ENCODE results near the gene METTL21A.

The METTL21A gene

DNA sequence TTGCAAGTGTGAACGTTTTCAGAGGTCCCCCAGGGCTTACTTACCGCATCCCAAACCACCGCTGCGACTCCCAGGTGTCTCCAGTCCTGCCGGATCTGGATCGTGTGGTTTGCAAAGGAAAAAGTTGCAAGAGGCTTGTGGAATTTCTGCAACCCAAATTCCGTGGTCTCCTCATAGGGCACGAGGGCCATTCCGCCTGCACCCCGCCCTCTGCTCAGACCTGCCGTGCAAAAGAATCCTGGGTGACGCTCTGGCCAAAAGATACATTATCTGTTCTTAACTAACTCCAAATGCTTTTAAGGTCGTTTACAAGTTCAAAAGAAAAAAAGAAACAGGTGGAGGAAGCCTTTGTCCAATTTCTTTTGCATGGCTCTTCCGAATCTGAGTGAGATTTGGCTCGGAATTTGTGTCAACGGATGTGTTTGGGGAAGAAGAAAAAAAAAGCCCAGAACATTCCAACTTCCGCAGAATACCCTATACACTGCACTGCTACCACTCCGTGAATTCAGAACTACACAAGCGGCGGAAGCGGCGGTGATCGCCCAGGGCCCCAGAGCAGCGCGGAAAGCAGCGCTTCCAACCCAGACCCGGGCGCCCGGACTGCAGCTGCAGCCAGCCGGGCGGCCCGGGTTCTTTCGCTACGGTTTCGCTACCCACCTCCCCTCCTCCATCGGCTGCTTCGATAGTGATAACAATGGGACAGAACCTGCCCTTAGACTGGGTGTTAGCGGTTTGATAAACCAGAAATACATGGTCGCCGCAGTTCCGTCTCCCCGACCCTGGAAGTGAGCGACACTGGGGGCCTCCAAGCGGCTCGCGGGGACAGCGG is 795 bp downstream of the METTL21A start:
- peak; percentile 27 to 30 for DNase-seq (ENCODE audit: low read depth in 2 of 2)

DNA sequence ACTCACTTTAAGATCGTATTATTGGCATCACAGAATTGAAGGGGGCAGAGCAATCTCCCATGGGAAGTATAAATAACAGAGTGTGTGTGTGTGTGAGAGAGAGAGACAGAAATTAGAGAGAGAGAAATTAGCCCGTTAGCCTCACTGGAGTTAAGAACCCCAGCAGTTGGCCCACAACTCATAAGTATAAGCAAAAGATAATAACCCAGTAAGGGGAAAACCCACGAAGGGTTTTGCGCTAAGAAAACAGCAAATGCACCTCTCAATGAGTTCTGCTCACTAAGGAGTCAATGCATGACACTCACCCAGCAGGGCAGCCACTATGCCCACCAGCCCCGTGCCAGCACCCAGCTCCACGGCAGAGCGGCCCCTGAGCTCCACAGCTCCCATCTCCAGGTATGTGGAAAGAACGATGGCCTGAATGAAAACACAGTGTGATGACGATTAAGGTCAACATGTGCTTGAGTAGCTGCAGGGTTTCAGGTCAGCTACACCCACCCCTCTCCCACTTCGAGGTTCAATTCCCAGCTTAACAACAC is 3.6 kb downstream of the METTL21A start:
- no peak for DNase-seq (ENCODE audit: low read depth in 2 of 2)

DNA sequence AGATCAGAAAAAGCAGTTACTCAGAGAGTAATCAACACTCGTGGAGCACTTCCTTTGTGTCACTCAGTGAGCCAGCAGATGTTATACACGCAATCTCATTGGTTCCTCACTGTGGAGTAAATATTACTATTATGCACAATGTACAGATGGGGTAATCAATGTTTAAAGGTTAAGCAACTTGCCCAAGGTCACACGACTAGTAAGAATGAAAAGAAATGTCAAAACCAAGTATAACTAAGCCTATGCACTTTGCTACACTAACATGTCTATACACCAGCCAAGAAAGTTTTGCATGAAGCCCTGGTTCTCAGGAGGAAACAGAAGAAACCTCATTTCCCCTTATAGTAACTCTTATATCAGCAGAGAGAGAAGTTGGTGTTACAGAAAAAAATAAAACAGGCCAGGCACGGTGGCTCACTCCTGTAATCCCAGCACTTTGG is 5.4 kb downstream of the METTL21A start:
- DNase-seq (ENCODE audit: low read depth in 2 of 2), result no peak

- no peak for DNase-seq (ENCODE audit: low read depth in 2 of 2)
Measured at GRCh38 chr2:207617011-207617671, 8.1 kb downstream of the METTL21A start.

DNA sequence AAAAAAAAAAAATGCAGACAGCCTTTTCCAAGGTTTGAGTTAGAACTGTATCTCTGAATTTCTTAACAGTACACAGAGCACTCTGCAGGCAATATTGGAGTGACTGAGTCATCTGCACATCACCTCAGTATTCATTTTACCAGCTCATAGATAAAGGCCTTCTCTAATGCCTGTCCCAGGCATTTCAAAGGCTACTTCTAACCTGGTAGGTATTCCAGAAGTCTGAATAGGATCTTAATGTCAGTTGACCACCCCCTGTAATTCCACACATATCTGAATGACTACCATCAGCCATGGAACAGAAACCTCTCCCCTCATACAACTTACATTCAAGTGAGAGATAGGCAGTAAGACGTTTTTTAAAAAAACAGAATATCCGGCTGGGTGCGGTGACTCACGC is 9.0 kb downstream of the METTL21A start:
- no peak for DNase-seq (ENCODE audit: low read depth in 2 of 2)

GRCh38 chr2:207614824-207615223 is 10.4 kb downstream of the METTL21A start:
- no peak for DNase-seq (ENCODE audit: low read depth in 2 of 2)

DNA sequence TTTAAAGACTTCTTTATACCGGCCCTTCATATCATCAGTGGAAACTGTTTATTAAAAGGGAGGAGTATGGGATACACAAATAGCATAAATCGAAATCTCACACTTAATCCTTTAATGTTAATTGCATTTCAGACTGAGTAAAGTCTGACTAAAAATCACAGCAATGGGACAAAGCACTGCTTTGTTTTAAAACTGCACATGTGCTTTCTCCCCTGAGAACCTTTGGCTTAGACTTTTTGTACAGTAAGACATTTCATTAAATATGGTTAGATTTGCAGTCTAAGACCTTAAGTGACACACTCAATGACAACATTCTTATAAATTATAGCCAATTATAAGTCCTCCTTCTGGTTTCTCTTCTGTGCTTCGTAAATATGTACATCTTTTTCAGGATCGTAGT is 12.5 kb downstream of the METTL21A start:
- no peak for DNase-seq (ENCODE audit: low read depth in 2 of 2)

- no peak for DNase-seq (ENCODE audit: low read depth in 2 of 2)
Measured at GRCh38 chr2:207606829-207607228, 18.4 kb downstream of the METTL21A start.

GRCh38 chr2:207606399-207606798 is 18.8 kb downstream of the METTL21A start:
- no peak for DNase-seq (ENCODE audit: low read depth in 2 of 2)

DNA sequence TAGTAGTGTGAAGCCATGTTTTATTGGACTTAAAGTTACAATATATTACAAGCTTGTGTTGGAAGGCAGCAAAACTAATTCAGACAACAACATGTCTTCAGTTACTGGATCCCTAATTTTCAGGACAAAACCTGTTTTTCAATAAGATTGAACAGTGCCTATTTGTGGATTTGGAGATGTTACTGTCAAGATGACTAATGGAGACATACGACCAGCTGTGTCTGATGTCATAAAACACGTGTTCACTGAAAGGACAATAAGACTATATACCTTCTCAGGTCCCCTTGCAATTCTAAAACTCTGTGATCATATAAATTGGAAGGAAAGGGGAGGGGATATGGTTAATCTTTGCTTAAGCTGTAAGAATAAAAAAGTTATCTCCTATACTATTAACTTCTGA is 21.7 kb downstream of the METTL21A start:
- DNase-seq (ENCODE audit: low read depth in 2 of 2), result no peak

DNA sequence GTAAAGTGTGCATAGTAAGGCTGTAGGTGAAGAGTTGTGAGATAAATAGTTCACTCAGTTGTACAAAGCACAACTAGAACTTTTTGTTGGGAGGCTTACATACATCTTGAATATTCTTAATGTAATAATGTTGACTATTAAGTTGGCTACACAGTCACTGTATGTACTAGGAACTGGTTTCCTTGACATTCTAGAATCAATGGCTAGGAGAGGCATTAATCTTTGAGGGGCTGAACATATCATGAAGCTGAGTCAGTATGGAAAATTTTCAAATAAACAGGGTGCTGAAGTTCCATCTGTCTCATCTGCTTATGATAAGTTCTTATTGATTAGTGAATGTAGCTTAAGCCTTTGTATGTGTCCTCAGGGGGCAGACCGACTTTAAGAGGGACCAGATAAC is 23.4 kb downstream of the METTL21A start:
- no peak for DNase-seq (ENCODE audit: low read depth in 2 of 2)

DNA sequence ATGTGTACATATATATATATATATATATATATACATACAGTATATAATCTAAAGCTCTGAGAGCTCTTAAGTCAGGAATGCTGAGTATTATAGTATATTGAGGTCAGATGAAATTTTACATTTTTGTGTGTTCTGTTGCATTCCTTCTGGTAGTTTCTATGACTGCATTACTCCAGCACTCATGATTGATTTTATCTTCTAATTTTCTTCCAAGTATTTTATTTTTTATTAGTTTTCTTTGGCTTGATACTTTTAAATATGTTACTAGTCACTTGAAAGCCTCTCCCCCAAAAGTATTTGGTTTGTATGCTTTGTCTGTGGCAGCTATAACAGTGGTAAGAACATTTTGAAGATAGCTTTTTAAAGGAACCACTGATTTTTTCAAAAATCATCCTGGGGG is 25.0 kb downstream of the METTL21A start:
- DNase-seq (ENCODE audit: low read depth in 2 of 2), result no peak

- no peak for DNase-seq (ENCODE audit: low read depth in 2 of 2)
Measured at GRCh38 chr2:207599636-207600035, 25.6 kb downstream of the METTL21A start.

- no peak for DNase-seq (ENCODE audit: low read depth in 2 of 2)
Measured at GRCh38 chr2:207594731-207595130, 30.5 kb downstream of the METTL21A start.

DNA sequence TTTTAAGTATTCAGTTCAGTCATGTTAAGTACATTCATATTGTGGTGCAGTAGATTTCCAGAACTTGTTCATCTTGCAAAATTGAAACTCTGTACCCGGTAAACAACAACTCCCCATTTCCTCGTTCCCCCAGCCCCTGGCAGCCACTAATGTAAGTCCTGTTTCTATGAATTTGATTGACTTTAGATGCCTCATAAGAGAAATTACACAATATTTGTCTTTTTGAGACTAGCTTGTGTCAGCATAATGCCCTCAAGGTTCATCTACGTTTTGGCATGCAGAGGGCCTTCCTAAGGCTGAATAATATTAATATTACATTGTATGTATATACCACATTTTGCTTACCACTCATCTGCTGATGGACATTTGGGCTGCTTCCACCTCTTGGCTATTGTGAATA is 30.9 kb downstream of the METTL21A start:
- DNase-seq (ENCODE audit: low read depth in 2 of 2), result no peak

DNA sequence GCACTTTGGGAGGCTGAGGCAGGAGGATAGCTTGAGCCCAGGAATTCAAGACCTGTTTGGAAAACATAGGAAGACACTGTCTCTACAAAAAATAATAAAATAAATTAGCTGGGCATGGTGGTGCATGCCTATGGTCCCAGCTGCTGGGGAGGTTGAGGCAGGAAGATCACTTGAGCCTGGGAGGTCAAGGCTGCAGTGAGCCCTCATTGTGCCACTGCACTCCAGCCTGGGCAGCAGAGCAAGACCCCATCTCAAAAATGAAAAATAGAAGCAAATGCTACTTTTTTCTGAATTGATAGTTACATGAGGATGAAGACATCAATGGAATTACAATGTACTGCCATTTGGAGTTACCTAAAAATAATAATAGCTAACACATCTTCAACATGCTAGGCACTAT is 31.9 kb downstream of the METTL21A start:
- DNase-seq (ENCODE audit: low read depth in 2 of 2), result no peak

- DNase-seq (ENCODE audit: low read depth in 2 of 2), result no peak
Measured at GRCh38 chr2:207589143-207589542, 36.1 kb downstream of the METTL21A start.

- no peak for DNase-seq (ENCODE audit: low read depth in 2 of 2)
Measured at GRCh38 chr2:207587305-207587704, 37.9 kb downstream of the METTL21A start.

DNA sequence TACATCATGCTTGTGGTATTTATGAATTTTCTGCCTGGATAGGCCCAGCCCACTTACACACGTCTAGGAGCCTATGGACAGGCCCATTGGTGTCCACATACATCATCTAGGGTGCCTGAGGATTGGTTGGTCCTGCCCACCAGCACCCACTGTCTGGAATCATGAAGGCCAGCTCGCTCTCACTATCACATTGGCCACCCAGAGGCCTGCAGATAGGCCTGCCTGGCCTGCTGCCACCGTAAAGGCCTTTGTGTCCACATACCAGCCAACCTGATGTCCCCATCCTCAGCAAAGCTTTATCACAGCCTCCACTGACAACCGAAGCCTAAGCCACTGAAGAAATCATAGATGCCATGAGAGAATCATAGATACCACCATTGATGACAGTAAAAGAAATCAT is 40.2 kb downstream of the METTL21A start:
- DNase-seq (ENCODE audit: low read depth in 2 of 2), result no peak

DNA sequence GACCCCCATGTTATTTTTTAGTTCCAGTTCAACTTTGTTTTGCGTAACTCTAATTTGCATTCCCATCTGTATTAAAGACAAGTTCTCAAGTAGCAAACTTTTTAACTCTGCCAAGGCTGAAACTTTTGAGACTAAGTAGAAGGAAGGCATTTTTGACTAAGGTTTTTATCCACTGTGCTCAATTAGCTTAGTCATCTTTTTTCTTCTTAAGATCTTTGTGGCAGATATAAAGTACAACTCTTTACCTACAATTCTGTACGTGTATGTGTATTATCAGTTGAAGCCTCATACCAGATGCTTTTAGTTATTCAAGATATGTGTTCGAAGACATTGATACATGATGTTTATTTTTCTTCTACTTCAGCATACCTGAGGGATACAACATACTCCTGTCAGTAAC is 53.8 kb downstream of the METTL21A start:
- no peak for DNase-seq (ENCODE audit: low read depth in 2 of 2)

GRCh38 chr2:207567671-207568070 is 57.5 kb downstream of the METTL21A start:
- no peak for DNase-seq (ENCODE audit: low read depth in 2 of 2)

- DNase-seq (ENCODE audit: low read depth in 2 of 2), result no peak
Measured at GRCh38 chr2:207565736-207566500, 59.3 kb downstream of the METTL21A start.

Data from stimulated activated CD8-positive, alpha-beta memory T cell treated with anti-CD3 and anti-CD28 coated beads, Interleukin-15, amount 100 ng/mL, for 4 hours (primary cell).